PC-3 (cell line): ENCODE data around the gene TMEM107.

ENCODE experiments used
- EZH2 ChIP-seq: fragments of 300-600 bp; sonication (generic); IDR thresholded peaks from one replicate; pipeline ENCODE4 v1.6.1; 2017; ENCODE audit warnings: antibody characterized with exemption, mild to moderate bottlenecking, low read length; ENCODE audit not compliant: unreplicated experiment
- EZH2phosphoT487 ChIP-seq: fragments of 300-600 bp; sonication (generic); IDR thresholded peaks from 2 replicates; pipeline ENCODE4 v1.6.1; 2018; ENCODE audit warnings: mild to moderate bottlenecking, antibody characterized with exemption, low read length, borderline replicate concordance
- TF ChIP-seq, protein P1 (sequence below): fragments of 300-600 bp; sonication (generic); conservative IDR thresholded peaks from 2 replicates; pipeline ENCODE4 v1.5.1; 2017; ENCODE audit warnings: antibody characterized with exemption, low read depth, mild to moderate bottlenecking, low read length

DNA sequence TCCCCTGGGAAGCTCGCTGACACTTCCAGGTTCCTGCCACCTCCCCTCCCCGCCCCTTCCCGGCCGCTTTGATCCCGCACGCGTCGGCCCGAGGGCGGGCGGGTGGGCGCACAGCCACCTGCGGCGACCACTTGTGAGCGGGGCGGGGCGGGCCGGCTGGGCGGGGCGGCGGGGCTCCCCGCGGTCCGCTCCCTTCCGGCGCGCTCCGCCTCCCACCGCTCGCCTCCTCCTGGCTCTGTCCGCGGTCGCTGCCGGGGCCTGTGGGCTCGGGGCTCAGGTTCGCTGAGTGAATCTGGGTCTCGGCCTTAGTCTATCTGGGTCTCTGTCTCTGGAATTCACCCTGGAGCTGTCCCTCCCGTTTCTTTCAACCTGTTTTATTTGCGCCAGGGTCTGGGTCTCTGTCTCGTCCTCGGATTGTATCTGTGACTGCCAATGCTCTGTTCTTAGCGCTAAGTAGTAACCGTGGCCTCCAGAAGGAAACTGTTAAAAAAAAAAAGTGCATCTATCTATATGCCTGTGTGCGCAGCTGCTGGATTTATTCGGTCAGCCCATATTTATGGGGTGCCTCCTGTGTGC lies 49.6 kb downstream of the TMEM107 start:
- TF ChIP-seq, protein P1, sequence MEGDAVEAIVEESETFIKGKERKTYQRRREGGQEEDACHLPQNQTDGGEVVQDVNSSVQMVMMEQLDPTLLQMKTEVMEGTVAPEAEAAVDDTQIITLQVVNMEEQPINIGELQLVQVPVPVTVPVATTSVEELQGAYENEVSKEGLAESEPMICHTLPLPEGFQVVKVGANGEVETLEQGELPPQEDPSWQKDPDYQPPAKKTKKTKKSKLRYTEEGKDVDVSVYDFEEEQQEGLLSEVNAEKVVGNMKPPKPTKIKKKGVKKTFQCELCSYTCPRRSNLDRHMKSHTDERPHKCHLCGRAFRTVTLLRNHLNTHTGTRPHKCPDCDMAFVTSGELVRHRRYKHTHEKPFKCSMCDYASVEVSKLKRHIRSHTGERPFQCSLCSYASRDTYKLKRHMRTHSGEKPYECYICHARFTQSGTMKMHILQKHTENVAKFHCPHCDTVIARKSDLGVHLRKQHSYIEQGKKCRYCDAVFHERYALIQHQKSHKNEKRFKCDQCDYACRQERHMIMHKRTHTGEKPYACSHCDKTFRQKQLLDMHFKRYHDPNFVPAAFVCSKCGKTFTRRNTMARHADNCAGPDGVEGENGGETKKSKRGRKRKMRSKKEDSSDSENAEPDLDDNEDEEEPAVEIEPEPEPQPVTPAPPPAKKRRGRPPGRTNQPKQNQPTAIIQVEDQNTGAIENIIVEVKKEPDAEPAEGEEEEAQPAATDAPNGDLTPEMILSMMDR, result no peak
- TF ChIP-seq EZH2 (no peak), EZH2phosphoT487 (no peak)
